ENCODE data around the gene RIN3.

The RIN3 gene

DNA sequence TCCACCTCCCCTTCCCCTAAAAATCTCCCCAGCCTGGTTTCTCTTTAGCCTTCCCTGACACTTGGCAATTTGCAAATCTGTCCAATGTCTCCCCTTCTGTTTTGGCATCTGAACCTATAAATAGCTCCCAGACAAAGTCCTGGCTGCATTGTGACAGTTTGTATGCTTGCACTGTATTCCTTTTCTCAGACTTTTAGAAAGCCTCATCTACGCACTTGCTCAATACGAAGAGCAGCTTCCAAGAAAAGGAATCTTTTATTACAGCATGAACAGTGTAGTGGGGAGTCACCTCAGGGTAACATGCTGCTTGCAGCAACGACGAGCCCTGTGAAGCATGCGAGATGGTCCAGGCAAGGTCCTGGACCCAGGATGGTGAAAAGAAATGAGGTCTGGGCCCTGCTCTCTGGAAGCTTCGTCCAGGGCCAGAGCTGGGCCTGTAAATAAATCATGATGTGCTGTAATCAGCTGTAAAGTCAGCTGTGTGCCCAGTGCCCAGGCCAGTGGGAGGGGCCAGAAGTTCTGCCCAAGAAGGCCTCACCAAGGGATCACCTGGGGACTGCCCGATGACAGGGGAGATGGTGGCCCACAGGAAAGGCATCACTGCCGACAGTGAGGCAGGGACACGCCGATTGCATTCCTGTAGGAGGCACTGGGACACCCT, 88.3 kb downstream of the RIN3 start:
- no peak for DNase-seq

DNA sequence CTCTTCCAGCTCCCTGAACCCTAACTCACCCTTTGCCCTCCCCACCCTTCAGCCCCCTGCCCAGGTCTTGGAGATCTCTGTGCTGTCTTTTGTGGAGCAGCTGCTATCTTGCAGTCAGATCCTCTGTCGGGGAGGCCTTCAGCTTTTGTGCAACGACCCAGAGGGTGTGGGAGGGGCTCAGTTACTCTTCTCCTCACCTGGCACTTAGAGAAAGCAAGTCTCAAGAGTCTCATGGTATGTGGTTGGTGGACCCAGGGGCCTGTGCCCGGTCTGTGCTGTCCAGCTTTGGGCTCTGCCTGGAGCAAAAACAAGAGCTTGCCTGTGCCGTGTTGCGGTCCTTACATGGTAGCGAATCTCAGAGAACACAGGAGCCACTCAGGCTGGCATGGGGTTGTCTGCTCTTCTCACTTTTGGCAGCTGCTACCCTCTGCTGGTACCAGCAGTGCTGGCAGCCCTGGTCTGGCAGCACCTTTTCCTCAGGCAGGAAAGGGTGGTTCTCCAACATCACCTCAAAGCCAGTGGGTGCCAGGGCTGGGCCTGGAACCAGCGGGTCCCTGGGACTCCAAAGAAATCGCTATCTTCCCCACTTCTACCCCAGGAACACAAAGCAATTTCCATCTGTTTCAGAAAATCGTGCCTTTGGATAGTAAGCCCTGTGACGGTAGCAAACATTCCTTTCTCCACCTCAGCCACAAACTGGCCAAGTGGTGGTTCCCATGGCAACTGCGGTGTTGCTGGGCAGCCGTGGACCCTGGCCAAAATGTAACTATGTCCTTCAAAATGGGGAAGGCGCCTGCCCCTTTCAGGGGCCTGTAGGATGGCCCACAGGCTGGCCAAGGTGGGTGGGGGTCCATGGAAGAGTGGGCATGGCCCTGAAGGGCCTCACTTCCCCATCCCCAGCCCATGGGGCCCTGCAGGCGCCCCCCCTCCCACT, 90.0 kb downstream of the RIN3 start:
- DNase-seq = peak; percentile 51

GRCh38 chr14:92605274-92605940, 91.8 kb downstream of the RIN3 start:
- no peak for DNase-seq

- DNase-seq = no peak
Observed at GRCh38 chr14:92607251-92607650, 93.7 kb downstream of the RIN3 start.

DNA sequence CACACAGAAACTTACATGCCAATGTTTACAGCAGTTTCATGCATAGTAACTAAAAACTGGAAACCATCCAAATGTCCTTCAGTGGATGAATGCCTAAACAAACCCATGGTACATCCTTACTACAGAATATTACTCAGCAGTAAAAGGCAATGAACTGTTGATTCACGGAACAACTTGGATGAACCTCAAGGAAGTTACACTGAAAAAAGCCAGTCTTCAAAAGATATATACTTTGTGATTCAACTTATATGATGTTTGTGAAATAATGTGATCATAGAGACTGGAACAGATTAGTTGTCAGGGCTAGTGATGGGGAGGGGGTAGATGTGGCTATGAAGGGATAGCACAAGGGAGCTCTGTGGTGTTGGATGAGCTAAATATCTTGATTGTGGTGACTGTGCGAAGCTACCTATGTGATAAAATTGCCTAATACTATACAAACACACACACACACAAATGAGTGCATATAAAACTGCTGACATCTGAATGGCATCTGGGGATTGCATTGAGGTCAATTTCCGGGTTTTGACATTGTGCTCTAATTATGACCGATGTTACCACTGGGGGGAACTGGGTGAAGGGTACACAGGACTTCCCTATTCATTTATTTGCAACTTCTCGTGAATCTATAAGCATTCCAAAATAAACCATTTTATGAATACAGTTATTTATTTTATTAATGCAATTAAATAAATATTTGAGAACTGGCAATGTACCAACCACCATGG, 94.3 kb downstream of the RIN3 start:
- DNase-seq = no peak

DNA sequence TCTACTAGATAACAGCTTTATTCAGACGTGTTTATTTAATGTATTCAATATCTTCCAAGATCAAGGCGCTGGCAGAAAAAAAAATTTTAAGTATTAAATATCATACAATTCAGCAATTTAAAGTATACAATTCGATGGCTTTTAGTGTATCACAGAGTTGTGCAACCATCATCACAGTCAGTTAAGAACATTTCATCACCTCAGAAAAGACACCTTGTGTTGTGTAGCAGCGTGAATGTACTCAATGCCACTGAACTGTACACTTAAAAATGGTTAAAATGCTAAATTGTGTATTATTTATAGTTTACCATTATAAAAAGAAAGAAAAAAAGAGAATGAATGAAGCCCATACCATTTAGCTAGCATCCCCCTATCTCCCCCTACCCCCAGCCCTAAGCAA, 96.4 kb downstream of the RIN3 start:
- DNase-seq = no peak

DNA sequence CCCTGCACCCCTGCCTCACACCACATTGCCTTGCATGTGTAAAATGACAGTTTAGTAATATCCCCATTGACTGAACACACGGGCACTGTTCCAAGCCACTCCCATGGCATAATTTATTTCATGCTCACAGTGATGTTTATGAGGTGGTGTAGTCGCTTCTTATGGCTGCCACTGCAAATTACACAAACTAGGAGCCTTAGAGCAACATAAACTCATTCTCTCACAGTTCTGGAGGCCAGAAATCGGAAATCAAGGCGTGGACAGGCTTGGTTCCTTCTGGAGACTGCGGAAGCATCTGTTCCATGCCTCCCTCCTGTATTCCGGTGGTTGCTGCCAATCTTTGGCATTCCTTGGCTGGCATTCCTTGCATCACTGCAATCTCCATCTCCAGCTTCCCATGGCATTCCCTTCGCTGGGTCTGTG, 97.3 kb downstream of the RIN3 start:
- no peak for DNase-seq

GRCh38 chr14:92613008-92613658, 99.6 kb downstream of the RIN3 start:
- peak; percentile 73 for DNase-seq

GRCh38 chr14:92613681-92614260, 100.2 kb downstream of the RIN3 start:
- no peak for DNase-seq

- DNase-seq = peak; percentile 45
Observed at GRCh38 chr14:92615451-92615850, 101.9 kb downstream of the RIN3 start.

- no peak for DNase-seq
Observed at GRCh38 chr14:92616178-92616577, 102.6 kb downstream of the RIN3 start.

GRCh38 chr14:92617581-92617980, 104.0 kb downstream of the RIN3 start:
- DNase-seq = no peak

- no peak for DNase-seq
Observed at GRCh38 chr14:92619671-92620456, 106.3 kb downstream of the RIN3 start.

GRCh38 chr14:92622311-92622710, 108.7 kb downstream of the RIN3 start:
- no peak for DNase-seq

DNA sequence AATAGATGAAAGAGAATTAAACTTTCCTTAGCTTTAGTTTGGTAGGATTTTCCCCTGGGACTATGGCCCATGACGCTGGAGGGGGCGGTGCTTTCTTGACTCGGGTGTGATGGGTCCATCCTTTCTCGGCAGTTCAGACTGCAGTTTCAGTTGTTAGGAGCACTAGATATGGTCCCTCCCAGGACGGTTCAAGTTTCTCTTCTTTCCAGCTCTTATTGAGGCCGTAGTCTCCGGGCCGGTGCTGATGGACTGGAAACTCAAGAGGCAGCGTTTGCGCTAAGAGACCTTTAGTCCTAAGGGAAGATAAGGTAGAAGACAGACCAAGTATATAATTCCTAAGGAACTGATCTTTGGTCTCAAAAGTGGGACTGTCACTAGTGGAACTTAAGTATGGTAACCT, 111.2 kb downstream of the RIN3 start:
- no peak for DNase-seq

- no peak for DNase-seq
Observed at GRCh38 chr14:92625213-92625612, 111.6 kb downstream of the RIN3 start.

DNA sequence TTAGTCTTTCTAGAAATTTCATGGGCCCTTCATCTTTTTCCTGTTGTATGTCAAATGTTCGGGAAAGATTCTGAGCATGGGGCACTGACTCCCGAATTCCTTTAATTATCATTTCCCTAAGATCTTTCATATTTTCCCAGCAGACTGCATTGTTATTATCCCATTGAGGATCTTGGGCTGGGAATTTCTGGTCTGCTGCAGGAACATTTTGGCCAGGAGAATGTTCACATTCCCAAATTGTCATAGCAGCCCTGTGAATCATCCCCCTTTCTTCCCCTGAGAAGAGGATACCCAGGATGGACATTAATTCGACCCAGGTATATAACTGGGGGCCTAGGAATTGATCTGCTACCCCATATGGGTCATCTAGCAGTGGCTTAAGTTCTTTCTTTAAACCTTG, 112.5 kb downstream of the RIN3 start:
- no peak for DNase-seq

DNA sequence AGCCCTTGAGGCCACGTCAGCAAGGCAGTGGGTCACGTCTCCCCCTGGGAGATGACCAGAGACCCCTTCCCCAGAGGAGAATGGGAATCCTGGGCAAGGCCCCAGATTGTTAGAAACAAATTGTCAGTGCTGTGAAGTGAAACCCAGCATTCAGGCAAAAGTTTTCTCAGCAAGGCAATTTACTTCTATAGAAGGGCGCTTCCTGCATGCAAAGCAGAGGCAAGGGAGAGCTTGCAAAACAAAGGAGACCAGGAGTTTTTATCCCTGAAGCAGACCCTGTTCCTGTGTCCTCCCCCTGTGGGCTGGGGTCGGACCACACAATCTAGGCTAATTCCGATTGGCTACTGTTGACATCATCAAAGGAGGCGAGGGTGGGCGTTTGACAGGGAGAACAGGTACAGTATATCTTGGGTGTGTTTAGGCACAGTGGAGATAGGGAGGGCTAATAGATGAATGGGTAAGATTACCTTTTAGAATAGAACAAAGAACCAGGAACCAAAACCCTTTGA, 114.2 kb downstream of the RIN3 start:
- no peak for DNase-seq

- no peak for DNase-seq
Observed at GRCh38 chr14:92628636-92629035, 115.1 kb downstream of the RIN3 start.

- DNase-seq = no peak
Observed at GRCh38 chr14:92630367-92630766, 116.8 kb downstream of the RIN3 start.

DNA sequence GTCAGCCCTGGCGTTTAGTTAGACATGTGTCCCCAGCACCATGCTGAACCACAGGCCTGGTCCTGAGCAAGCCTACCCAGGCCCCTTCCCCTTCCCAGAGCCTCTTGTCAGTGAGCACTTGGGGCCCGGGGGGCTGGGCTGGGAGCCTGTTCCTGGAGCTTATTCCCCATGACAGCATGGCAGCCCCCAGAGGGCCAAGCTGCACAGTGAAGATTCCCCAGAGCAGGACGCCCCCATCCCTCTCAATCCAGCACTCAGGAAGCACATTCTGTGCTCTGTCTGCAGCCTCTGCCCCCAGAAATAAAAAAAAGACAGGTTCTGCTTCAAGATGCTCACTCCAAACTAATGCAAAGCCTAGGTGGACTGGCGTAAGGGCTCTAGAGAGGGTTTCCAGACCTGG, 117.5 kb downstream of the RIN3 start:
- no peak for DNase-seq
